Measurements from ENCODE around the gene TNIP1. TPM values are rescaled to one million over a fixed set of nuclear protein-coding genes. Genes with fewer than 3 reads are reported as not detected.
A peak's percentile ranks its signal among the peaks of the same experiment; 100 is the strongest.

The TNIP1 gene
- total RNA-seq, 1 donor from 2014 or later = 124 TPM

DNA sequence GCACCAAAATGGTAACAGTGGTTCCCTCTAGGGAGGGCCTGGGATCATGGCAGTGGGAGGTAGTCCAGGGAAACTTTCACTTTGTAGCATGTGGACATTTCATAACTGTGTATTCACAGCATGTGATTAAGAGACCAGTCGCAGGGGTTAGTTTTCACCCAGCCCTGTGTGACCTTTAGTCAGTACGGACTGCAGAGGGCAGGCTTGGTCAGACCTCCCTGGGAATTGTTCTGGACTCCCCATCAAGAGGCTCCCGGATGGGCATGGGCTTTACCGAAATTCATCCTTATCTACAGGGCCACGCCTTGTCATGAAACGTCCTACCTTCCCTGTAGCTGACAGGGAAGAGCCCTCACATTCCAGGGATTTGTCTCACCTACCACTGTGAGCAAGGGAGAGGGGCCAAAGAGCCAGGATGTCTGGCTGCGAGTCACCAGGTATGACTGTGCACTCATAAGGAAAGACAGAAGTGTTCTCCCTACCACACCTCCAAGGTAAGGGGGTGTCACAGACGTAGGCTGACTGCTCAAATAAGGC, 40.6 kb downstream of the TNIP1 start:
- DNase-seq (ENCODE audit: low spot score) = no peak

GRCh38 chr5:151039665-151040064, 41.2 kb downstream of the TNIP1 start:
- DNase-seq (ENCODE audit: low spot score) = no peak

DNA sequence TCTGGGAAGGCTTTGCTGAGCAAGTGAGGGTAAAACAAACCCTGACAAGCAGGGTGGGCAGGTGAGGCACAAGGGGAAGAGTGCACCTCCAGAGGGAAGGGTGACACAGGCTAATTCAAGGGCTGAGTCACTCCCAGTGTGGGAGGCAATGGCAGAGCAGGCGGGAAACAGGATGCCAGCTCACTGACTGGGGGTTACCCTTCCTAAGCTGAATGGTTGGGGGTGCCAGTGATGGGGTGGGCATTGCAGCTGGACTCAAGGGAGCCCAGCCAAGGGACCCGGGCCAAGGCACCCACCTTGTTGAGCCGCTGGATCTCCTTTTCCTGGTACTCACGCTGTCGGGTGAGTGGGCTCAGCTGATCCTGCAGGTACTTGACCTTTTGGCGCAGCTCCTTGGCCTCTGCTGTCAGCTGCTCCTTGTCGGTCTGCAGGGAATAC, 42.0 kb downstream of the TNIP1 start:
- no peak for DNase-seq (ENCODE audit: low spot score)

- no peak for DNase-seq (ENCODE audit: low spot score)
Measured at GRCh38 chr5:151038412-151038745, 42.5 kb downstream of the TNIP1 start.

DNA sequence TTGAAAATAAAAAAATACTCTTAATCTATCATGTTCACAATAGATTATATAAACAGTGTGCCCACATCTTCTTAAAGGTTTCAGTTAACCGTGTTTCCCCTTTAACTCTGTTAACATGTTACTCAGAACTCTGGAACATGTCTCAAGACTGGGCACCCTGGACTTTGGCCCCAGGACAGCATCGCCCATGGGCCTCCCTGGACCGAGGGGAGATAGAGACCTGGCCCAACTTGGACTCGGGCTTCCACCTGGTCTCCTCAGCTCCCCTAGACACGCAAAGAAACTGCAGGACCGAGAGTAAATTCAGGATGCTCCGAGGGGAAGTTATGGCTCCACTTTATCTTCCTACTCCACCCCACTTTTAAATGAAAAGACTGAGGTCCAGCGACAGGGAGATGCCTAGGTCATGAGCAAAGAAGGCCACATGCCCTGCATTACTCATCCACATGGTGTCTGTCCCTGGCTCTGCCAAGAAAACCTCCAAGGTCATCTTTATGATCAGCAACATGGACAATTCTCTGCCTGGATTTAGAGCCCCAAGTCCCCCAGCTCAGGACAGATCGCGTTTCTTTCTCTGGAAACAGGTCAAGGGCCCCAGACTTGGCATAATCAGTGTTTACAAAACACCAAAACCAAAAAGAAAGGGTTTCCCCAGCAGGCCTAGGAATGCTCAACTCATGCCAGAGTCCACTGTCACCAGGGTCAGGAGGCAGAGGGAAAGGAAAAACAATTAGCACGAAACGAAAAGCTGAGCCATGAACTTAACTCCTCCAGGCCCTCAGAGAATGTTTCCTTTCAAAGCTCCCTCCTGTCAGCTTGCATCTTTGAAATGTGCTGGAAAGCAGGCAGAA, 43.0 kb downstream of the TNIP1 start:
- peak; percentile 42 for DNase-seq (ENCODE audit: low spot score)

GRCh38 chr5:151036556-151036955, 44.3 kb downstream of the TNIP1 start:
- DNase-seq (ENCODE audit: low spot score) = no peak

DNA sequence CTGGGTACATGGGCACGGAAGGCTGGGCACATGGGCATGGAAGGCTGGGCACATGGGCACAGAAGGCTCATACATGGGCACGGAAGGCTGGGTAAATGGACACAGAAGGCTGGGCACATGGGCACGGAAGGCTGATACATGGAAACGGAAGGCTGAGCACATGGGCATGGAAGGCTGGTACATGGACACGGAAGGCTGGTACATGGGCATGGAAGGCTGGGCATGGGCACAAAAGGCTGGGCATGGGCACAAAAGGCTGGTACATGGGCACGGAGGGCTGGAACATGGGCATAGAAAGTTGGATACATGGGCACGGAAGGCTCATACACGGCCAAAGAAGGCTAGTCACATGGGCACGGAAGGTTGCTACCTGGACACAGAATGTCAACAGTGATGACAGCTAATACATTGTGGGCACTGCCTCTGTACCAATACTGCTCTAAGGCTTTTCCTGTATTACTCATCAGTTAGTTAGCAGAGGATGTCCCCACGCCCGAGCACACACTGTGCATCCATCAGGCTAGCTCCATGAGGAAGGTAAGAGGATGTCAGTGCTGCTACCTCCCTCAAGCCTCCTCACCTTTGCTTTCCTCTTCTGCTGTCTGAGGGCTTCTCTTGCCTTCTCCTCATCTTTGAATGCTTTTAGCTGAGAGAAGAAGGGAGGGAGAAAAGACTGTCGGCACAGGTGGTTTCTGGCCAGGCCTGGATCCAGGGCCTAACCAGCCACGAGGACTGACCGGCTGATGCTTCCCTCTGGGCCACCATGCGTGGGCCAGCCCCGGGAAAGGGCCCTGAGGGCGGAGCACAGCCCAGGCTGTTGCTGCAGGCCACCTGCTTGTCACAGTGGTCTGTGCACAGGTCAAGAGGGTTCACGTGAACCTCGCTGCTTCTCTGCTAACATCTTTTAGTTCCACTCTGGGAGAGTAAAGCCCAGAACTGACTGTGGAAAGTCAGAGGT, 46.1 kb downstream of the TNIP1 start:
- no peak for DNase-seq (ENCODE audit: low spot score)

DNA sequence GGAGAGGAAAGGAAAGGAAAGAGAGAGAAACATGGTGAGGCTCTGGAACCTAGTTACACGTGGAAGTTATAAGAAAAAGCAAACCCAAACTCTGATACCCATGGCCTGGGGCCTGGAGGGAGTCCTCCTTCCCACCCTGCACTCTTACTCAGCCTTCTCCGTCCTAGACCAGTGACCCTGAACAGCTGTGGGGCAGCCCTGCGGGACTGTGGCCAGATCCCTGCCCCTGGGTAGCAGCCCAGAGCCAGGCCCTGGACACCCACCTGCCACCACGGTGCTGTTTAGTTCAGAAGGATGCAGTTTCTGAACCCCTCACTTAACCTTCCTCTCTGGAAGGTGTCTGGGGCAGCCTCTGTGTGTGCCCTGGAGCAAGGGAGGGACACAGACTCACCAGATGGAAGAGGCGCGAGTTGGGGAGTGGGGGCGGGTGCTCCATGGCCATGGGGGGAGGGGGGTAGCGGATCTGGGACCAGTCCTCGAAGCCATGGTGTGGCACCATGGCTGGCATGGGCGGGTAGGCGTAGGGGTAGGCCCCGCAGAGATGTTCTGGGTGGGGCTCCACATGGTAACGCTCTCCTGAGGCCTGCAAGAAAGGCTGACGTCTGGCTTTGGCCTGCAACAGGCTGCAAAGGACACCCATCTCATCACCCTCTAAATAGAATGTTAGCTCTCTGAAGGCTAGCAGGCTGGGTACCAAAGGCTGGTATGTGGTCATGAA, 47.5 kb downstream of the TNIP1 start:
- no peak for DNase-seq (ENCODE audit: low spot score)

- DNase-seq (ENCODE audit: low spot score) = no peak
Measured at GRCh38 chr5:151031554-151031953, 49.3 kb downstream of the TNIP1 start.

DNA sequence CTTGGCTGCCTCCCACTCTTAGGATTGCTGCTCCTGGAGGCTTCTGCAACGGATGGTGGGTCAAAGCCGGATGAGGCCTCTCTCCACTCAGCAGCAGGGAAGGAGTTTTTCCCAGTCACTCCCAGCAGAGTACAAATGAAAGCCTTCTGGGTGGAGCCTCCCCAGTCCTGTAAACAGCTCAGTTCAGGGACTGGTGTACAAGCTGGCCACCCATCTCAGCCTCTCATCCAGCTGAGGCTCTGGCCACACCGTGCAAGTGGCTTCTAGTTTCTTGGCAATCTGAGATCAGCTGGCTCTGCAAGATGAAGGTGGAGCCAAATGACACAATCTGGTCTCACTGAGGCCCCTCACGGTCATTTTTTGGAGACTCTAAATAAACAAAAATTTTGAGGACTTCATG, 50.5 kb downstream of the TNIP1 start:
- peak; percentile 54 for DNase-seq (ENCODE audit: low spot score)

DNA sequence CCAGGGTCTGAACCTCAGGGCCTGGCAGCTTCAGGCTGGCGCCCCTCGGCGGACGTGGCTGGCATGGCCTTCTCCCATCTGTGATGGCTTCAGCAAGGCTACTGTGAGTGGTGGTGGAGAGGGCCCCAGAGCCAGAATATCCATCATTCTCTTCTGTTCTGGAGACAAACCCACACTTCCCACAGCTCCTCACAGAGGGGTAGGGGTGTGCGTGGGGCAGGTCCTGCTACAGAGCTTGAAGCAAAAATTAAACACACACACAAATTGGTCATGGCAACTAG, 50.8 kb downstream of the TNIP1 start:
- no peak for DNase-seq (ENCODE audit: low spot score)

GRCh38 chr5:151029179-151030055, 51.4 kb downstream of the TNIP1 start:
- DNase-seq (ENCODE audit: low spot score) = no peak

- no peak for DNase-seq (ENCODE audit: low spot score)
Measured at GRCh38 chr5:151028717-151029116, 52.1 kb downstream of the TNIP1 start.

DNA sequence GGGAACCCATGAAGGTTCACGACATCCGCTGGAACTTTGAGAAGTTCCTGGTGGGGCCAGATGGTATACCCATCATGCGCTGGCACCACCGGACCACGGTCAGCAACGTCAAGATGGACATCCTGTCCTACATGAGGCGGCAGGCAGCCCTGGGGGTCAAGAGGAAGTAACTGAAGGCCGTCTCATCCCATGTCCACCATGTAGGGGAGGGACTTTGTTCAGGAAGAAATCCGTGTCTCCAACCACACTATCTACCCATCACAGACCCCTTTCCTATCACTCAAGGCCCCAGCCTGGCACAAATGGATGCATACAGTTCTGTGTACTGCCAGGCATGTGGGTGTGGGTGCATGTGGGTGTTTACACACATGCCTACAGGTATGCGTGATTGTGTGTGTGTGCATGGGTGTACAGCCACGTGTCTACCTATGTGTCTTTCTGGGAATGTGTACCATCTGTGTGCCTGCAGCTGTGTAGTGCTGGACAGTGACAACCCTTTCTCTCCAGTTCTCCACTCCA, 52.8 kb downstream of the TNIP1 start:
- no peak for DNase-seq (ENCODE audit: low spot score)

DNA sequence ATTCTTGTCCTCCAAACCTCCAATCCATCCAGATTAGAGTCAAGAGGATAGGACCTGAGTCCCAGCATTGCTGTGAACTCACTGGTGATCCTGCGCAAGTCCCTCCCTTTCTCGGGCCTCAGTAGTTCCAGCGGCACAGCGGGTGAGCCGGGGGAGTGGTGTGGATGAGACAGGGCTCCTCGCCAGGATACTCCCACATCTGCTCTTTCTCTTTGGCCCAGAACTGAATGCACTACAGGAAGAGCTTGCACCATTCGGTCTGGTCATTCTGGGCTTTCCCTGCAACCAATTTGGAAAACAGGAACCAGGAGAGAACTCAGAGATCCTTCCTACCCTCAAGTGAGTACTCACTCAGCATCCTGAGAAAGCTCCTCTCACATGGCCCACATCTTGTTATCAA, 54.2 kb downstream of the TNIP1 start:
- DNase-seq (ENCODE audit: low spot score) = no peak

DNA sequence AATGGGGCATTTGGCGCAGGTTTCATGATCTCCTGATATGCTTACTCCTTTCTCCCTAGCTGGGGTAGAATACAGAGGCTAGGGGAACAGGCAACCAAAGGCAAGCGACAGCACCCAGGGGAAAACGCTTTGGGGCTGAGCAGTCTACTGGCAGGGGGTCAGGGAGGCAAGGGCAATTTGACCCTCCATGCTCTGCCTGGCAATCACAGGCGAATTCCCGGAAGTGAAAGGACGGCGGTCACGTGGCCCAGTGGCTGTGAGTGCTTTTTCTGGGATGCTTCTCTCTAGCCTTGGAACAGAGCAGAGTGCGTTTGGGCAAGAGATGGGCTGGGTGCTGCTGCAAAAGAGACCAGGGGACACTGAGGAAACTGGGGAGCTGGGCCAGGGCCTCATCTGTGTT, 54.7 kb downstream of the TNIP1 start:
- DNase-seq (ENCODE audit: low spot score) = no peak

DNA sequence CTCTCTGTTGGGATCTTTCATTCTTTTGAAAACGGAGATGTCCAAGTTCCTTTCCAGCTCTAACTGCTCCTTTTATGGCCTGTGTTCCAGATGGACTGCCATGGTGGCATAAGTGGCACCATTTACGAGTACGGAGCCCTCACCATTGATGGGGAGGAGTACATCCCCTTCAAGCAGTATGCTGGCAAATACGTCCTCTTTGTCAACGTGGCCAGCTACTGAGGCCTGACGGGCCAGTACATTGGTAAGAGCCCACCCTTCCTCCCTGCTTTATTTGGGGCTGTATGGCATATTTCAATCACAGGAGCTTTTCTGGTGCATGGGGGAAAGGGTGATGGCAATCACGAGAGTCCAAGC, 55.6 kb downstream of the TNIP1 start:
- DNase-seq (ENCODE audit: low spot score) = no peak

DNA sequence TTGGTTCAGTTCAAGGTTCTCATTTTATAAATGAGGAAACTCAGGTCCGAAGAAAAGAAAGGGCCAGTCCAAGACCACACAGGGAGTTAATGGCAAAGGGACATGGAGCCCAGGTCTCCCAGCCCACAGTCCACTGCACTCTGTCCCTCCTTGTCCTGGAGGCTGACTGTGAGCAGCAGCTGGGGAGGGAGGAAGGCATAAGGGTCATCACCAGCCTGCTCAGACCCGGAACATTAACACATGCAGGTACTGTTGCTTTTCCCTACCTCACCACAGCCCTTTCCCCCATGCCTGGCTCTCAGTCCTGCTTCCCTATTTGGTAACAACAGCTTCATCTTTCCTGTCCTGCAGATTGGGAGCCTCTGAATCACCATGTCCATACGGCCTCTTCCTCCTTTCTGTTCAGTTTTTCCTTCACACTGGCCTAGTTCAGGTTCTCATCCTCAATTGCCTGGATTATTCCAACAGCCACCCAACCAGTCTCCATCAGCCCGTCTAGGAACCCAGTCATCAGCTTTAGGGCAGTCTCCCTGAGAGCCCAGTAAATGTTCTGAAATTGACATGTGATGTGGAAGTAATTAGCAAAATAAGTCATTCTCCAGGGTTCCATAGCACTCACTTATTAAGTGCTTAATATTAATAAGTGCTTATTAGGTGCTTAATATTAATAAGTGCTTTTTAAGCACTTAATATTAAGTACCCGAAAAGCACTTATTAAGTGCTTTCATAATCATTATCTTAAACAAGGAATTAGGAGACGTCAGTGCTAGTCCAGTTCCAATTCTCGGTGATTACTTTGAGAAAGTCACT, 56.2 kb downstream of the TNIP1 start:
- DNase-seq (ENCODE audit: low spot score) = no peak

DNA sequence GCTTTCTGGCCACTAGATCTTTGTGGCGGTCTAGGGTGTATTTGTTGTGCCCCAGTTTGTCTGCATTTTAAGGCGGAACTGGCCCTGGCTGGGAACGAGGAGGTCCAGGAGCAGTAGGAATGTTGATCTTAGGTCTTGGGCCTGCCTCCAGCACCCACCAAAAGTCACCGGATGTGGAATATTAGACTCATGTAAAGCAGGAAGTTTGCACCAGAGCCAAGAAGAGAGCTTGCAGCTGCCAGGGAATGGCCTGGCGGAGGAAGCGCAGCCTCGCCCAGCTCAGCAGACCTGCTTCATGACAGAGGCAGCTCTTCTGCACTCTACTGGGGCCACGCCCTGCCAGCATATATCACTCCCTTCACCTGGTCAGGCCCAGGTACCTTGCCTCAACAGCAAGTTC, 57.2 kb downstream of the TNIP1 start:
- DNase-seq (ENCODE audit: low spot score) = peak; percentile 69

DNA sequence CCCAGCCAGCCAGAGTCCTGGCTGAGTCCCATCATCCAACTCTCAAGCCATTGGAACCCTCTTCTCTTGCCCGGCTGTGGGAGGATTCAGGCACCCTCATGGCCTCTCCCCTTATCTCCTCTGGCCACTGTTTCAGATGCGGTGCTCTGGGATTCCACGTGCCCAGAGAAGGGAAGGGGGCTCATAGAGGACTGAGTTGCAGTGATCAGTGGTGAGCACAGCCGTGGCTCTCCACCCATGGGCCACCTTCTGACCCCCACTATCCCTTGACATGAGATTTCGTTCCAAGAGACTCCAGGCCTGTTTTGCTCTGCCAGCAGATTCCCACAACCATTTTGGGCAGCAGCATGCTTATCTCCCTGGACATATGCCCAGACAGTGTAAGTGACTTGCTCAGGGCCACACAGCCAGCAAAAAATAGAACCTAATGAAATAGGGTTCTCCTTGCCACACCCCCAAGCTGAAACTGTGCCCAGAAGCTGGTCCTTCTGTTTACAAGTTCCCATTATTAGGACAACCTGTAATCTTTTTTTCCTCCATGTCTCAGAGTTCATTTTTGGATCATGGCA, 57.7 kb downstream of the TNIP1 start:
- peak; percentile 51 for DNase-seq (ENCODE audit: low spot score)
